GM18511 (cell line): Measurements from ENCODE around the gene CELA2B.

Source experiments
- ATAC-seq: cut with Tn5 transposase; IDR thresholded peaks from one replicate; pipeline ENCODE4 v1.9.1; 2021; ENCODE audit warnings: mild to moderate bottlenecking, moderate library complexity; ENCODE audit not compliant: unreplicated experiment

Gene CELA2B

GRCh38 chr1:15524021-15524282 lies 48.0 kb downstream of the CELA2B start, which contains the start of gene CASP9:
Gene CASP9, minus strand, starts transcription at chr1:15524215. Its CDS starts 15 bp downstream, at chr1:15524200.
- no peak for ATAC-seq

GRCh38 chr1:15524283-15525049 lies 48.6 kb downstream of the CELA2B start:
- ATAC-seq = peak; percentile 44

GRCh38 chr1:15525050-15526020 lies 49.4 kb downstream of the CELA2B start:
- peak; percentile 53 for ATAC-seq

- no peak for ATAC-seq
Observed at GRCh38 chr1:15526021-15526489, 50.2 kb downstream of the CELA2B start.

- peak; percentile 62 for ATAC-seq
Observed at GRCh38 chr1:15526490-15527339, 50.8 kb downstream of the CELA2B start, which contains the start of gene DNAJC16. Gene DNAJC16, plus strand, starts transcription at chr1:15526848. Its CDS starts 2,258 bp downstream, at chr1:15529106.

GRCh38 chr1:15531003-15531402 lies 55.1 kb downstream of the CELA2B start:
- no peak for ATAC-seq

- ATAC-seq = no peak
Observed at GRCh38 chr1:15531682-15532081, 55.8 kb downstream of the CELA2B start.

- no peak for ATAC-seq
Observed at GRCh38 chr1:15538771-15539170, 62.9 kb downstream of the CELA2B start.

- ATAC-seq = no peak
Observed at GRCh38 chr1:15540186-15540585, 64.3 kb downstream of the CELA2B start.
